NCI-H146 treated with DMSO at 0.1 percent for 48 hours (cell line): ENCODE results near the gene CAMTA1.

Experiments used
- DNase-seq: peaks from one replicate; lab custom pipeline; 2025; ENCODE audit not compliant: unreplicated experiment; lab: John Stamatoyannopoulos, UW

Gene CAMTA1

GRCh38 chr1:6951536-6951935 is 166.3 kb downstream of the CAMTA1 start:
- DNase-seq, result no peak

GRCh38 chr1:6953216-6953615 is 168.0 kb downstream of the CAMTA1 start:
- DNase-seq, result no peak

GRCh38 chr1:6953907-6954364 is 168.7 kb downstream of the CAMTA1 start:
- no peak for DNase-seq

GRCh38 chr1:6954591-6954990 is 169.3 kb downstream of the CAMTA1 start:
- no peak for DNase-seq

- DNase-seq, result no peak
Measured at GRCh38 chr1:6955357-6956094, 170.3 kb downstream of the CAMTA1 start.

- no peak for DNase-seq
Measured at GRCh38 chr1:6956488-6957159, 171.4 kb downstream of the CAMTA1 start.

- no peak for DNase-seq
Measured at GRCh38 chr1:6957341-6957740, 172.1 kb downstream of the CAMTA1 start.

GRCh38 chr1:6958407-6959030 is 173.3 kb downstream of the CAMTA1 start:
- no peak for DNase-seq

- DNase-seq, result no peak
Measured at GRCh38 chr1:6959491-6959890, 174.2 kb downstream of the CAMTA1 start.

GRCh38 chr1:6960291-6960811 is 175.1 kb downstream of the CAMTA1 start:
- no peak for DNase-seq

GRCh38 chr1:6960860-6961259 is 175.6 kb downstream of the CAMTA1 start:
- no peak for DNase-seq

GRCh38 chr1:6961289-6961688 is 176.0 kb downstream of the CAMTA1 start:
- DNase-seq, result no peak

- DNase-seq, result no peak
Measured at GRCh38 chr1:6961905-6962477, 176.7 kb downstream of the CAMTA1 start.

- DNase-seq, result no peak
Measured at GRCh38 chr1:6962478-6962995, 177.3 kb downstream of the CAMTA1 start.

- no peak for DNase-seq
Measured at GRCh38 chr1:6962996-6963911, 178.0 kb downstream of the CAMTA1 start.

GRCh38 chr1:6963912-6964307 is 178.7 kb downstream of the CAMTA1 start:
- DNase-seq, result no peak

GRCh38 chr1:6965083-6965934 is 180.1 kb downstream of the CAMTA1 start:
- DNase-seq, result no peak

GRCh38 chr1:6965935-6966241 is 180.6 kb downstream of the CAMTA1 start:
- DNase-seq, result no peak

GRCh38 chr1:6966326-6966725 is 181.1 kb downstream of the CAMTA1 start:
- no peak for DNase-seq
